Erythroblast (primary cell): ENCODE data around the gene DICER1.

ENCODE experiments used
- DNase-seq, 2 experiments: peaks; one replicate each; lab custom pipeline; 2025; lab: John Stamatoyannopoulos, UW
- GATA1 ChIP-seq: IDR thresholded peaks from 2 replicates; pipeline ENCODE4 v1.6.1; 2011; ENCODE audit warnings: low read depth, mild to moderate bottlenecking, control low read depth, low read length, moderate library complexity
- POLR2A ChIP-seq: IDR thresholded peaks from 2 replicates; pipeline ENCODE4 v1.6.1; 2011; ENCODE audit warnings: mild to moderate bottlenecking, low read length

The DICER1 gene

DNA sequence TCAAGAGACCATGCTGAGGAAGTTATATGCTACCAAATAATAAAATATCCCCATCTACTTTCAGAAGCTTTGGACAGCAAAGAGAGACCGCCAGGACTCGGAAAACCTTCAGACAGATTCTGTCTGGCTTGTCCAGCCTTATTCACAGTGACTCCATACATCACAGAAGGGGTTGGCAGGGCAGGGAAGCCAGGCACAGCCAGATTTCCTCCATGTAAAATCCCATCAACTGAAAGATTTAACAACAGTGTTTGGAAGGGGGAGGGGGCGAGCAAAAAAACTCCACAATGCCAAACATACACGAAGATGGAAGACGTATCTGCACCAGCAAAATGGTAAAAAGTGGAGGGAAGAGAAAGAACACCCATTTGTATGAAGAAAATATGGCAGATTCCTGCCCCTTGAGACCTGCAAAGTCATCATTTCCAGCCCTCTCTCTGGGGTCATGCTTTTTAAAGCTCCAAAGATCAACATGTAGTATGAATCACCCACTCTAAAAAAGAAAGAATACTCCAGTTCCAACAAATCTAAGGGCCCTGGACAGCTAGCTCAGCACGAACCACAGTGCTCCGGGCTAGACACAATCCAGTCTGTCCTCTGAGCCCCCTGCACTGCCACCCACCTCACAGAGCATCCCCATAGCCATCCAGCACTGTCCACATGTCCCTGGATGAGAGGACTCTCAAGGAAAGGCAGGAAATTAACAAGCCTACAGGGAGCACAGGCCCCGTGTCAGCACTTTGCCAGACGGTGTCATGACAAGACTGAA lies 116.4 kb downstream of the DICER1 start:
- TF ChIP-seq POLR2A (no peak), GATA1 (no peak)

DNA sequence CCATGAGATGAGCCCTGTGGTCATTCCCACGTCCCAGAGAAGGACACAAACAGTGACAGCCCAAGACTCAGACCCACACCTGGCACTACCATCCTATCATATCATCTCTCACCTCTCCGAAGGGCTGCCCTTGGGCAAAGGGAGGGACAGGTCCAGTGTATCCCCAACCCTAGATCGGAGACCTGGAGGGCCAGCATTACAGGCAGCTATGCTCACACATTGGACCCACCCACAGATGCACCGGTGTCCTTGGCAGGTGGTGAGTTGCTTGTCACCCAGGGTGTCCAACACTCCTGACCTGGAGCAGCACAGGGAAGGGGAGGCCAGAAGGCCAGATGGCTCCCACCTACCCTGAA lies 117.4 kb downstream of the DICER1 start:
- DNase-seq, result no peak
- TF ChIP-seq GATA1 (no peak), POLR2A (no peak)

More for the DNA sequence above, 116.4 kb downstream of the DICER1 start:
- no peak for DNase-seq

DNA sequence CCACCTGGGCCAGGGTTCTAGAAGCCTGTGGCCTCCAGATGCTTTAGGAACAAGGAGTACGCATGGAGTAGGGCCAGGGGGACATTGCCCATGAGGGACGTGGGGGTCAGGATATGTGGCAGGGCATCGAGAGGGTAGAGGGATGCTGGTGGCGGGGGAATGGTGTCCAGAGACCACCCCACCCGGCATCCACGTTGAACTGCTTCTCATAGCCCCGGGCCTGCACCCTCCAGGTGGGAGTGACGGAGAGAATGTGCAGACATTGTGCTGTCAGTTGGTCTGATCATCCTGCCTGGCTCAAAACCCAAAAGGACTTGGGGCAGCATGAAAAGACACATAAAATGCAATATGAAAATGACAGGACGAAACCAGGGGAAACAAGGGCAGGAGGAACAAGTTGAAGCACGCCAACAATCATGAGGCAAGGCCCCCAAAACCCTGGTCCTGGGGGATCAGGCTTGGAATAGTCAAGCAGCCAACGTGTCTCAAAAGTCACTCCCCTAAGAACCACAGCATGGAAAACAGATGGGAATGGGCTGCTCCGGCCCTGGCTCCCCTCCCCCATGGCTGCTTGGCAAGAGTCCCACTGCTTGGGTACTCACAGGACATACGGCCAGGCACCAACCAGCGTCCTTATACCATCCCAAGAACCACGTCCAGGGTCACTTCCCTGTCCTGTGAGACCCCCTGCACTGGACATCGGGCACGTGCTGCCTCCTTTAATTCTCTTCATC lies 117.9 kb downstream of the DICER1 start:
- no peak for DNase-seq
- no peak for TF ChIP-seq GATA1
- TF ChIP-seq POLR2A, result no peak

DNA sequence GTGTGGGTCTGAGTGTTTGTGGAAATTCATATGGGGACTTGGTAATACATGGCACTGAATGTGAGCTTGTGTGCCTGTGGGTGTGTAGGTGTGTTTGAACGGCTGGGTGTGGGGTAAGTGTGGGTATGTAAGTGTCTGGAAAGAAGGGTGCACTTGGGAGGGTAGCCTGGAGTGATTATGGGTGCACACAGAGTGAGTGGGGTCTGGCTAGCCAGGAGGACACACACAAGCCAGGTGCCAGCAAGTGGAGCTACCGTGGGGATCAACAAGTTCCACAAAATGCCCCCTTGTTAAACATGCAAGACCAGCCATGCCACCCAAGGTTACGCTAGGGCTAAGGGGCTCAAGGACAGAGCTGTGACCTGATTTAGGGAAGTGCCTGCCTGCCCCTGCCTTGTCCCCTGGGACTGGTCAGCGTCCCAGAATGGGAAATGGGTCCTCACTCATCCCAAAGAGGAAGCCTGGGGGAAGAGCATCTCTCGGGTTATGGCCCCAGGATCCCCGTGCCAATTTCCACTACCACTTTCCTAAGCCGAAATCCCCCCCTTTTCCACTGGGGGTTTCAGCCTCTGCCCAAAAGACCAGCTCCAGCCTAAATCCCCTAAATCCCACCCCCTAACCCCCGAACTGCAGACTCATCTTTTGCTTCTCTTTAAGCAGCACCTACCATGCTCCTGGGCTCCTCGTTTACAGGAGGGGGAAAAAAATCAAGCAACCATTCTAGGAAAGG lies 118.6 kb downstream of the DICER1 start:
- TF ChIP-seq GATA1 (no peak), POLR2A (no peak)
- DNase-seq, result no peak

DNA sequence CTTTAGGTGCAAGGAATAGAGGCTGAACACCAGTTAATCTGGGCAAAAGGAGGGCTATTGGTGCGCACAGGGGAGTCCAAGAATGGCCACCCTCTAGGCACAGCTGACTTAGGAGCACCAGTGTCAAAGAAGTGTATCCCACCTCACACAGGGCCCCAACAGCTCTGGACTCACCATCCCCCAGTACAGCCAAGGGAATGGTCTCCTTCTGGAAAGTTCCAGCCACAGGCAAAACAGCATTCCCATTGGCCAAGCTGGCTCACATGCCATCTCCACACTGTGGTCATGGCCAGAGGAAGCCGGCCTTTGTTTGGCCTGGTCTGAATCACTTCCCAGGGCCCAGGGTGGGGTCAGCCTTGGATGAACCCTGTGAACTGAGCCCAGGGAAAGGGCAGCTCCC lies 120.1 kb downstream of the DICER1 start:
- no peak for DNase-seq
- no peak for TF ChIP-seq GATA1
- no peak for TF ChIP-seq POLR2A
